K562 (cell line): ENCODE measurements around the gene GATA5. TPM values are rescaled to one million over a fixed set of nuclear protein-coding genes. Genes with fewer than 3 reads are reported as not detected.

Experiments used
- ATAC-seq: fragments of 200-7000 bp; cut with Tn5 transposase; 3 replicates; pipeline ENCODE4 v1.9.1; 2020; ENCODE audit warnings: moderate library complexity
- BruUV-seq: library from RNA; stranded (reverse); fragments of 400-500 nt; replicated peaks from 2 replicates; lab custom pipeline; 2021; lab: Mats Ljungman, UMichigan
- CTCF ChIA-PET: fragments of 300-600 bp; formaldehyde crosslinking; extraction: SDS; loops from one replicate; lab custom pipeline; 2021; ENCODE audit warnings: low intra/inter-chr PET ratio; lab: Yijun Ruan, JAX
- POLR2A ChIA-PET: fragments of 300-600, 350-650 bp; sonication (Branson Sonifier 250); formaldehyde crosslinking; extraction: SDS; loops from one replicate; lab custom pipeline; 2021; ENCODE audit warnings: antibody characterized with exemption, inconsistent platforms; lab: Yijun Ruan, JAX
- DNase-seq, 4 experiments: peaks; one replicate each; pipeline versions ENCODE4 v3.0.0 to v3.0.0-alpha.2; 2011 to 2018; ENCODE audit warnings: low spot score in 3 of 4, mixed read lengths in 3 of 4; ENCODE audit errors: extremely low read depth in 1 of 4
- FAIRE-seq: peaks from 2 replicates; lab custom pipeline; 2011; peaks lifted over from hg19 to GRCh38; lab: Jason Lieb, UNC
- H2AFZ ChIP-seq: 2 replicates; pipeline ENCODE4 v1.6.0; 2011; ENCODE audit warnings: low read depth, low read length, control low read depth, inconsistent platforms
- H3K27ac ChIP-seq: fragments of 200-600 bp; 3 replicates; pipeline ENCODE4 v1.8.0; 2011; ENCODE audit warnings: low read depth, mild to moderate bottlenecking, control low read depth, inconsistent platforms, low read length, moderate library complexity, mixed read lengths; ENCODE audit errors: extremely low read depth
- H3K27me3 ChIP-seq, 2 experiments: fragments of 300-600 bp in 1 of 2; 2 replicates in 1 of 2; 3 replicates in 1 of 2; pipeline versions ENCODE4 v1.6.0 to v1.8.0; 2011; ENCODE audit warnings: inconsistent platforms in 2 of 2, low read length in 2 of 2, mild to moderate bottlenecking in 1 of 2, mixed read lengths in 1 of 2, moderate library complexity in 1 of 2; ENCODE audit not compliant: control insufficient read depth in 2 of 2, insufficient read depth in 2 of 2
- H3K36me3 ChIP-seq: fragments of 300-600 bp; 3 replicates; pipeline ENCODE4 v1.8.0; 2011; ENCODE audit warnings: mild to moderate bottlenecking, low read length, inconsistent platforms; ENCODE audit not compliant: control insufficient read depth, insufficient read depth
- H3K4me1 ChIP-seq, 2 experiments: fragments of 200-600 bp in 1 of 2; replicated peaks in 1 of 2; 2 replicates in 1 of 2; 3 replicates in 1 of 2; pipeline versions ENCODE4 v1.5.1 to v1.8.0; 2011; ENCODE audit warnings: inconsistent platforms in 2 of 2, low read length in 2 of 2, mild to moderate bottlenecking in 1 of 2, mixed read lengths in 1 of 2, moderate library complexity in 1 of 2; ENCODE audit not compliant: control insufficient read depth in 2 of 2, insufficient read depth in 2 of 2
- H3K4me2 ChIP-seq: 2 replicates; pipeline ENCODE4 v1.6.1; 2011; ENCODE audit warnings: low read length, control low read depth, inconsistent platforms, mixed read lengths; ENCODE audit not compliant: insufficient read depth
- H3K4me3 ChIP-seq: fragments of 200-600 bp; sonication (generic), shearing (Covaris generic); 2 replicates; pipeline ENCODE4 v1.5.1; 2016; ENCODE audit warnings: control low read depth, inconsistent platforms
- H3K79me2 ChIP-seq: fragments of 200-600 bp; 3 replicates; pipeline ENCODE4 v1.8.0; 2011; ENCODE audit warnings: low read length, inconsistent platforms; ENCODE audit not compliant: control insufficient read depth, insufficient read depth
- H3K9ac ChIP-seq, 2 experiments: 2 replicates each; pipeline versions ENCODE4 v1.6.0 to v1.6.1; 2011; ENCODE audit warnings: low read depth in 2 of 2, low read length in 2 of 2, control low read depth in 1 of 2, inconsistent platforms in 1 of 2, mild to moderate bottlenecking in 1 of 2, mixed read lengths in 1 of 2; ENCODE audit not compliant: insufficient read depth in 1 of 2
- H3K9me1 ChIP-seq: one replicate; pipeline ENCODE4 v1.6.0; 2011; ENCODE audit warnings: inconsistent platforms, mild to moderate bottlenecking, low read length, moderate library complexity; ENCODE audit not compliant: control insufficient read depth, insufficient read depth
- H3K9me3 ChIP-seq: replicated peaks from 2 replicates; pipeline ENCODE4 v1.5.1; 2011; ENCODE audit warnings: low read depth, low read length, inconsistent platforms; ENCODE audit not compliant: control insufficient read depth, insufficient read depth
- H4K20me1 ChIP-seq: replicated peaks from 2 replicates; pipeline ENCODE4 v1.6.1; 2011; ENCODE audit warnings: low read length, inconsistent platforms, mixed read lengths; ENCODE audit not compliant: control insufficient read depth, insufficient read depth
- ARID1B ChIP-seq: fragments of 450-650 bp; IDR thresholded peaks from 2 replicates; pipeline ENCODE4 v1.6.1; 2016; ENCODE audit warnings: antibody characterized with exemption, mild to moderate bottlenecking, inconsistent platforms
- CBFA2T2 ChIP-seq: fragments of 450-650 bp; conservative IDR thresholded peaks from 2 replicates; pipeline ENCODE4 v1.6.1; 2017; ENCODE audit warnings: mild to moderate bottlenecking
- CBFA2T3 ChIP-seq: fragments of 450-650 bp; IDR thresholded peaks from 2 replicates; pipeline ENCODE4 v1.6.1; 2017
- CBFB ChIP-seq: sonication (generic); formaldehyde crosslinking; IDR thresholded peaks from 2 replicates; pipeline ENCODE4 v1.4.0; 2020; ENCODE audit warnings: mild to moderate bottlenecking, missing genetic modification reagents
- GATAD2A ChIP-seq: fragments of 450-650 bp; IDR thresholded peaks from 2 replicates; pipeline ENCODE4 v1.6.1; 2017
- HIVEP1 ChIP-seq: fragments of 250-450 bp; sonication (Bioruptor Pico); IDR thresholded peaks from 2 replicates; pipeline ENCODE4 v1.4.0; 2020; ENCODE audit warnings: mild to moderate bottlenecking
- HNRNPH1 ChIP-seq: fragments of 200-400 bp; formaldehyde crosslinking; optimal IDR thresholded peaks from 2 replicates; pipeline ENCODE3; 2017; ENCODE audit warnings: low read depth, mild to moderate bottlenecking, low read length, moderate library complexity
- TAL1 ChIP-seq: fragments of 450-650 bp; IDR thresholded peaks from 2 replicates; pipeline ENCODE4 v1.6.1; 2016; ENCODE audit warnings: mild to moderate bottlenecking
- TCF3 ChIP-seq: sonication (generic); formaldehyde crosslinking; IDR thresholded peaks from 2 replicates; pipeline ENCODE4 v1.4.0; 2020; ENCODE audit warnings: mild to moderate bottlenecking, missing genetic modification reagents
- TRIM24 ChIP-seq, 2 experiments: fragments of 450-650 bp; IDR thresholded peaks; 2 replicates each; pipeline ENCODE4 v1.6.1; 2016
- USF1 ChIP-seq: sonication (generic); formaldehyde crosslinking; IDR thresholded peaks from 2 replicates; pipeline ENCODE4 v1.9.0; 2022; ENCODE audit warnings: mild to moderate bottlenecking, missing genetic modification reagents
- USF2 ChIP-seq: sonication (generic); formaldehyde crosslinking; IDR thresholded peaks from 2 replicates; pipeline ENCODE4 v1.5.0; 2020; ENCODE audit warnings: missing genetic modification reagents
- VEZF1 ChIP-seq: fragments of 200-800 bp; sonication (Bioruptor generic); IDR thresholded peaks from 2 replicates; pipeline ENCODE4 v1.6.1; 2017; ENCODE audit warnings: missing genetic modification characterization, missing compliant biosample characterization
- ZBTB7A ChIP-seq: IDR thresholded peaks from 2 replicates; pipeline ENCODE4 v1.6.1; 2011; ENCODE audit warnings: low read depth, mild to moderate bottlenecking, low read length, moderate library complexity, borderline replicate concordance; ENCODE audit not compliant: control insufficient read depth
- WGBS: fragments of 100-300 bp; shearing (Covaris generic); methylation state at CpG from one replicate; pipeline ENCODE4 v1.1.6; 2016; ENCODE audit warnings: low coverage, mixed read lengths; ENCODE audit not compliant: insufficient coverage; ENCODE audit errors: missing lambda C conversion rate; 5-methylcytosine and 5-hydroxymethylcytosine counted together
- in situ Hi-C: fragments of 300-500 bp; cut with MboI; formaldehyde crosslinking; loops from 4 replicates; pipeline ENCODE4 v1.15.0; 2018; ENCODE audit warnings: inconsistent platforms, mixed read lengths
- intact Hi-C: fragments of 100-400 bp; cut with micrococcal nuclease; formaldehyde crosslinking; loops from 2 replicates; pipeline ENCODE4 v1.14.2; 2022
- polyA plus RNA-seq, 8 experiments: library from polyadenylated mRNA; depleted of rRNA in 4 of 8; stranded (reverse) in 5 of 8; unstranded in 3 of 8; fragments of >200 nt; fragmentation: Nextera tagmentation in 2 of 8; fragmentation: Illumina TruSeq in 1 of 8; extraction: Ambion mirVana in 2 of 8; extraction: Trizol in 1 of 8; gene quantifications; 2 replicates each; pipeline versions ENCODE4 v1.2.1 to v1.2.3, GENCODE V29; 2011 to 2014; ENCODE audit warnings: inconsistent platforms in 1 of 8, missing spikeins in 1 of 8
- total RNA-seq, 7 experiments: library from RNA; depleted of rRNA in 6 of 7; stranded (reverse); fragments of >200 nt in 6 of 7; fragmentation: Illumina TruSeq in 2 of 7; extraction: Trizol in 2 of 7; gene quantifications; 2 replicates each; pipeline versions ENCODE4 v1.2.1 to v1.2.3, GENCODE V29; 2011 to 2021; ENCODE audit warnings: low replicate concordance in 1 of 7

Gene GATA5
- total and polyA plus RNA-seq, 9 of the 15 experiments (the other 6 are each of a cell fraction or from before 2014, with no cell fraction given): 0.09 to 0.57 (median 0.20) TPM; not detected in 3

GRCh38 chr20:62503401-62504178, 27.8 kb upstream of the GATA5 start:
- DNase-seq (peak in 3 of 4 experiments; percentile 58 to 66 (median 66)), FAIRE-seq (peak; percentile 19), ATAC-seq (0 out of 3 replicates have a peak, but pooled peaks have one; percentile 32)
- Histone ChIP-seq H3K4me3 (no peak overlapping the region), H3K27ac (no peak overlapping the region), H3K9me1 (no peaks in the 10 kb centered on the region), H3K79me2 (no peaks in the 10 kb centered on the region), H4K20me1 (peaks cover 5% of the 10 kb centered on the region; the same call in 1 of the 2 replicates), H3K27me3 (no peaks in the 10 kb centered on the region; a peak in 1 of 5 replicates), H3K4me1 (peaks cover 9 to 73% of the 10 kb centered on the region in 2 experiments; a peak in 4 of 5 replicates), H3K9me3 (no peaks in the 10 kb centered on the region; the same call in 1 of the 2 replicates), H3K9ac (peak overlapping the region in 1 of 2 experiments; percentile 37; a peak in 2 of 4 replicates), H3K36me3 (no peaks in the 10 kb centered on the region), H2AFZ (no peak overlapping the region), H3K4me2 (no peak overlapping the region)
- intact Hi-C loops: no loop called here
- BruUV-seq: no TSS peak
- in situ Hi-C loops: loop anchor here (5.0 kb wide), 1 partner anchor 109 kb away; no protein-coding TSS in a partner anchor
- POLR2A ChIA-PET: interaction anchor here (1.1 to 1.3 kb wide), 2 partner anchors 85 to 113 kb away, joined by 3 read pairs; no protein-coding TSS in a partner anchor
- TF ChIP-seq USF1 (CRISPR knock-in tag) (peak; percentile 81), GATAD2A (peak; percentile 53; the same call in 1 of the 2 replicates), TAL1 (peak; percentile 49), CBFA2T2 (peak; percentile 76), ARID1B (peak; percentile 59), USF2 (peak; percentile 51), HIVEP1 (no peak), CBFA2T3 (peak; percentile 85), ZBTB7A (peak; percentile 29; the same call in 1 of the 2 replicates), HNRNPH1 (no peak), CBFB (CRISPR knock-in tag) (no peak), TRIM24 (IDR thresholded peaks at IDR 0.05) (peak in 1 of 2 experiments; percentile 9; a peak in 1 of 4 replicates), TCF3 (CRISPR knock-in tag) (peak; percentile 74), VEZF1 (peak; percentile 27; the same call in 1 of the 2 replicates)
- CTCF ChIA-PET: no interaction called here
- WGBS: 3% methylated on average over 15 of the region's 18 CpGs
